Stimulated activated CD4-positive, alpha-beta T cell treated with anti-CD3 and anti-CD28 coated beads, Interleukin-4, amount 100 ng/mL, for 4 hours (primary cell): Measurements from ENCODE around the gene HMGB1.

Experiments
- DNase-seq, 2 experiments: peaks; one replicate each; pipeline ENCODE4 v3.0.0-alpha.2; 2020

The HMGB1 gene

DNA sequence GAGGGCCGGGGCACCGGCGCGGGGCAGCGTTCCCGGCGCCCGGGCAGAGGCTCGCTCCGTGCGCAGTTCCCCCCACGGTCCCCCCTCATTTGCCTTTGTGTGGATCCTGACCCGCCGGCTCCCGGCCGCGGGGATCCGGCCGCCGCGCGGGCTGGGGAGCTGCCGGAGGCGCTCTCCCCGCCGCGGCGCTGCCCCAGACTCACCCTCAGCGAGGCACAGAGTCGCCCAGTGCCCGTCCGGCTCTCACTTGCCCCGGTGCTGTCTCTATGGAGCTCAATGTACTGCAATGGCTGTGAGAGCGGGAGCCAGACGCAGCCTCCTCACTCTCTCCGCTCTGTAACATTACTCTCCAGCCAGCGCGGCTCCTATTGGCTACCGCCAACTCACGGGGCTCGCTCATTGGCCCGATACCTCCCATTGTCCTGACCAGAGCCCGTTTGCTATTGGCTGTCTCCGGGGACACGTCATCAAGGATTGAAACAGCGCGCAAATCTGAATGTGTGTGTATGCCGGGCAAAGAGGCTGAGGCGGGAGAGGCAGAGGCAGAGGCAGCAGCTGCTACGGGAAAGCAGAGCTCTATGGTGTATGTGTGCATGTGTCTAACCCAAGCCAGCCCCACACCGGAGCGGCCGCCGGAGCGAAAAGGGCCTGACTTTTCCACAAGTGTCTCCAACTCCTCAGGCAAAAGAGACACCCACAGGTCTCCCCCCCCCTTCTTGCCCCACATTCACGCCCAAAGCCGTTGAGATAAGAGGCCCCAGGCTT, at the start of gene HMGB1:
HMGB1 (minus strand) TSS at position 344 of the 765 bp plus-strand sequence. CDS start 2,256 bp downstream, outside the sequence.
- peak; percentile 88 to 97 for DNase-seq

DNA sequence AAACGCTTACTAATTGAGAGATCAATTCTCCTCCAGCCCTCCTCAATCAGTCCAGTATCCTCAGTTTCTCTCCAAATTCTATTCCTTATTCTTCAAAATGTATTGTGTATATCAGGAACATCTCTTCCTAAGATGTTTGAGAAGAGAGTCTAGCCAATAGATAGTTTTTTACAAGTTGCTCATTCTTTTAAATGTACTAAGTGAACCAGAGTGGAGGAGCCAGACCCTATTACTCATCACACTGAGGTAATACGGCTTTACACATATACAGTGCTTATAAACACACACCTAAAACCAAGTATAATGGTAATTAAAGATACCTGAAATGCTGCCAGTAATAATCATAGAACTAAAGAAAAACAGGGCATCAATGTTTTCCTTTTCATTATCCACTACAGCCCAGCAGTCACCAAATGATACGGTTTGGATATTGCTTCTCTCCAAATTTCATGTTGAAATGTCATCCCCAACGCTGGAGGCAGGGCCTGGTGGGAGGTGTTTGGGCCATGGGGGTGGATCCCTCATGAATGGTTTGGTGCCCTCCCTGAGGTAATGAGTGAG, 45.2 kb upstream of the HMGB1 start:
- DNase-seq: no peak

DNA sequence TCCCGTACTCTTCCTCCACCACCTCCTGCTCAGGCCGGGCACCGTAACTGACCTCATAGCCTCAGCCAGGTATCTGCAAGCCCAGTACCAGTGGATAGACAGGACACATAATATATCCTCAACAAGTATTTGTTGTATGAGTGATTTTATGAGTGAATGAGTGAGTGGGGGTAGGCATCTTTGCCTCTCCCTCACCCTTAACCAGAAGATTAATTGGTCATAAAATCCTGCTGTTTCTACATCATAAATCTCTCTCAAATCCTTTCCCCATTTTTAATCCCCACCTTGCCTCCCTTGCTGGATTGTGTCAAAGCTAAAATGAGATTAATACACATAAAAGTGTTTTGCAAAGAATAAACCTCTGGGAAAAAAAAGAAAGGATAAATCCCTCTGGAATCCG, 44.4 kb upstream of the HMGB1 start:
- no peak for DNase-seq

DNA sequence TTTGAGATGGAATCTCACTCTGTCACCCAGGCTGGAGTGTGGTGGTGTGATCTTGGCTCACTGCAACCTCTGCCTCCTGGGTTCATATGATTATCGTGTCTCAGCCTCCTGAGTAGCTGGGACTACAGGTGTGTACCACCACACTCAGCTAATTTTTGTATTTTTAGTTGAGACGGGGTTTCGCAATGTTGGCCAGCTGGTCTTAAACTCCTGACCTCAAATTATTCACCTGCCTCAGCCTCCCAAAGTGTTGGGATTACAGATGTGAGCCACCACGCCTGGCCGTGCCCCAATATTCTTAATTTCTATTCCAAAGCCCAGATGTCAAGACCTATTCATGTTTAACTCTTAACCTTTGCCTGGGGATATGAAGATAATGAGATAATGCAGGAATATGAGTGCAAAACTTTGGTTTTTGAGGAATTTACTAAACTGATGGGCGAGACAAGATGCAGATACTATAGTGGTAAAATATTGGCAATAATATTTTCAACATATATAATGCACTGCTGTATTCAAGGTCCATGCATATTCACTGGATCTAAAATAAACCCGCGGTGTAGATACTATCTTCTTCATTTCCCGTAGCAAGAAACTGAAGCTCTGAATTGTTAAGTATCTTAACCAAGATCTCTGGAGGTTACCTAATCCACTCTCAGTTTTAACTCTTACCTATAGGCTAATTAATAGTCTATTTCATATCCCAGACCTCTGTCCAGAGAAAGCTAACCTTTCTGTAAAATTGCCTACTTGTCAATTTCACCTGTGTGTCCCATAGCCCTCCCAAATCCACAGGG, 43.7 kb upstream of the HMGB1 start:
- DNase-seq: no peak

DNA sequence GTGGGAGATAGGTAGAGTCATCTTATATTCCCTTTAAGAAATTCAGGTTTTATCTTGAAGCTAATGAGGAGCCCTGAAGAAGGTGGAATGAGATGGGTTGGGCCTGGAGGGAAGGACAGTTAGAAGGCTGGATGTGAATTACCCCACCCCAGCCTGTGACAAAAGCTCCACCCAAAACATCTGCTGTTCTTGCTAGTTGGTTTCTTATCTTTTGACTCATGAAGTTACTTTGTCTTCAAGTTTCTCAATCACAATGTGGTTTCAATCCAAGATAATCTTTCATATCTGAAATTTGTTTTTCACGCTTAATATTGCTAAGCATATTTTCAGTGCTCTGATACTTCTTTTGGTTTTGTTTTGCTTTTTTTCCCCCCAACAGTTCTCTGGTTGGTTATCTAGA, 38.3 kb upstream of the HMGB1 start:
- DNase-seq: no peak

DNA sequence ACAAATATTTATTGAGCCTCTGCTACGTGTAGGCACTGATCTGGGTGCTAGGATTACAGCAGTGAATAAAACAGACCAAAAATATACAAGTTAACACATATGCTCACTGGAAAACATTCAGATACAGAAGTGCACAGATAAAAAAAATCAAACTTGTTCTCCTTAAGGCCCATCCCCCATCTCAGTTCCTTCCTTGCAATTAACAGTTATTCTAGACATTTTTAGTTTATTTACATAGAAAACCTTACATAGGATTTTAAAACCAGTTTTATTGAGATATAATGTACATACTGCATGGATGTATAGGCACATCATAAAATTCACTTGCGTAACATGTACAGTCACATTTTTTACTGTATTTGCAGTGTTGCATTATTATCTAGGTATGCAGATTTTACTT, 36.5 kb upstream of the HMGB1 start:
- DNase-seq: no peak

DNA sequence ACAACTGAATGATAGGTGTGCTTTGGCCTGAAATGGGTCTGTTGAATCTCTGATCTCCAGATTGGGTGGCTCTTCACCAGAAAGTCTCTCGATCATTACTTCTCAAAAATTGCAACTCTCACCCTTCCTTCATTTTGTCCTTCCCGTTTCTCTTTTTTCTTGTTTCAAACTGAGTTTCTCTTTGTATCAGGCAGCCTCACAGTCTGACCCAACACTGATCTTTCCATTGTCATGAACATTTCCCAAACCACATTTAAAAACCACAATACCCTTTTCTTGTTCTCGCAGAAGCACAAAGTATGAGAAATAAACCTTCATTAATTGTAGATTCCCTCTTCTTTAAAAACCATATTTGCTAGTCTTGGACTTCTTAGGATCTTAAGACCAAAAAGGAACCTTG, 33.6 kb upstream of the HMGB1 start:
- DNase-seq: no peak

DNA sequence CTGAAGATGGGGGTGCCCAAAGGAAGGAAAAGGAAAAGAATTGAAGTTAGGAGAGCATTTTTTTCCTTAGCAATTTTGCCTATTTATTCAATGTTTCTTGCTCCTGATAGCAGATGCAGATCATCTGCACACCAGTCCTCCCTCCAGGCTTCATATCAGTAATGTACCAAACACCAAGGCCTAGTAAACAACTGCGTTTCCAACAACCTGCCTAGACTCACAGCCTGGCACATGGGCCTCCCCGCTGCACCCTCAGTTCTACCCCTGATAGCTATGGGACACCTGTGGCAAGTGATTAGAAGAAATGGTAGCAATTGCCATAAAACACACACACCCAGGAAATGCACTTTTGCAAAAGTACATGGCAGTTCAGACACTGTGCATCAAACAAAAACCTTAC, 30.4 kb upstream of the HMGB1 start:
- no peak for DNase-seq

DNA sequence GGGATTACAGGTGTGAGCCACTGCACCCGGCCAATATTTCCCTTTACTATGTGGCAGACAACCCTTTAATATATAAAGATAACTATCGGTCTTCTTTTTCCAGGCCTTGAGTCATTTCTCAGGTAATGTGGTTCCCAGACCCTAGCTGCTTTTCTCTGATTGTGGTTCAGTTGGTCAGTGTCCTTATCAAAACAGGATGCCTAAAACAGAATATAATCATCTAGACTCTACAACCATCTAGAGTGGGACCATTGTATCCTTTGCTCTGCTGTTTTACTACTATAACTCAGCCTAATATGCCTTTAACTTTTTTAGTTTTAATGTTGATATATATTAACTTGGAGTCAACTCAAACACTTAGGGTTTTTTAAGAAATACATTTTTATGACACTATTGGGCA, 30.0 kb upstream of the HMGB1 start:
- DNase-seq: no peak

DNA sequence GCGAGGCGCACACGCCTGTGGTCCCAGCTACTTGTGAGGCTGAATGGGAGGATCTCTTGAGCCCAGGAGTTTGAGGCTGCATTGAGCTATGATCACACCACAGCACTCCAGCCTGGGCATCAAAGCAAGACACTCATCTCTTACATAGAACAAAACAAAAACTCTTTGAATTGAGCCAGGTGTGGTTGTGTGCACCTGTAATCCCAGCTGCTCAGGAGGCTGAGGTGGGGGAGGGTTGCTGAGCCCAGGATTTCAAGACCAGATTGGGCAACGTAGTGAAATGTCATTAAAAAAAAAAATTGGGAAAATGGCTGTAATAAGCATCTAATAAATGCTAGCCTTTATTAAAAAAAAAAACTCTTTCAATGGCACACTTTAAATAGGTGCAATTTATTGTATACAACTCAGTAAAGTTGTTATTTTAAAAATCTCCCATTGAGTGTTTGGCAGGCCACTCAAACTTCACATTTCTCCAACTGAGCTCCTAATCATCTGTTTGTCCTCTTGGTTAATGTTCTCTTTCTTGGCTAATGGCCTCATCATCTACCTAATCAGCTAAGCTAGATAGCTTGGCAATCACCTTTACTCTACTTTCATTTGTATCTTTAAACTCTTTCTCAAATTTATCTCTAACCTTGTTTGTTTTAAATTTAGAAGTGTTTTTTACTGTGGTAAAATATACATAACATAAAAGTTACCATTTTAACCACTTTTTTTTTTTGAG, 28.1 kb upstream of the HMGB1 start:
- DNase-seq: no peak

DNA sequence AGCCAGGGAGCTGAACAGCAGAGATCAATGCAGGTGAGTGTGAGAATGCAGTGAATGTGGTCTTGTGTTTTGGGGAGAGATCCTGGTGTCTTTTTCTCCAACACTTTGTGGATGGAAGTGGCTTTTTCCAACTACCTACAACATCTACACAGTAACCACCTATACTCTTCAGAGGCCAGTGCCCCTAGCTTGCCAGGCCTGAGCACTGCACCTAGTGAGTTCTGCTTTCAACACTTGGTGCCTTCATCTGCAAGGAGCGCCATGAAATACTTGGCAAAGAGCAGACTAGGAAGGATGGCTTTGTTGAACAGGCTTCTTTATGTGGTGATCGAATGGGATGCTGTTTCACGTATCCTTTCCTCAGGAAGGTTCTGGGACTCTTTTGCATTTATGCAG, 21.3 kb upstream of the HMGB1 start:
- DNase-seq: no peak

DNA sequence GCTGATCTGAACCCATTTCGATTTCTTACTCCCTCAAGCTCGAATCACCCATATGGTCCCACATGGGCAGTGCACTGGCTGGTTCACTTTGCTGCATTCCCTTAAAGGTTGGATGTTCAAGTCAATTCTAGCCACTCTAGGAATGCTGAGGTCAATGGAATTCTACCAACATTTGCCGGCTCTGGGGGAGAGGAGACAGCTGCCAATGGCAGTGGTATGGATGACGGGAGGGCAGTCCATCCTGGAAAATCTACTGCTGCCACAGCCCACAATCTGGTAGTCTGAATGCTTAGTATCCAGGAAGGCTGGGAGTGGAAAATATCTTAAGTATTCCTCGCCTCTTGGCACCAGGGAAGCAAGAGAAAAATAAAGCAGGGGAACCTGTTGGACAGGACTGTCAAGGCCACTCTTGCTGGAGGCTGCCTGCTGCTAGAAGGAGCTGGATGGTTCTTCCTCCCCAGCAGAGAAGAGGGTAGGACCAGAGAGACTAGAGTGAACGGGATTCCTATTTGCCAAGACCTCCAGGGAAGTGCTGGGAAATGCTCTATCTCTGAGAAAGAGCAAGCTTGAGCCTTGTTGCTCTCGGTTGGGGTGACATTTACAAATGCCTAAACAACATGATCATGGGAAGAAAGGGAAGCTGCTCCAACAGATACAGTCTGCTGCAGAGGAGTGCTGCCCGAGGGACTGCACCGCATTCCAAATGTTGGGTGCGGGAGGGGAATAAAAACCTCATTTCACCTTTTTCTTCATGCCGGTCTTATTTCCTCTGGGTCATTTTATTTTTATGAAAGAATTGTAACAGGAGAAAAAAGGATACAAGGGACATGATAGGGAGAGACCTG, 20.7 kb upstream of the HMGB1 start:
- no peak for DNase-seq

DNA sequence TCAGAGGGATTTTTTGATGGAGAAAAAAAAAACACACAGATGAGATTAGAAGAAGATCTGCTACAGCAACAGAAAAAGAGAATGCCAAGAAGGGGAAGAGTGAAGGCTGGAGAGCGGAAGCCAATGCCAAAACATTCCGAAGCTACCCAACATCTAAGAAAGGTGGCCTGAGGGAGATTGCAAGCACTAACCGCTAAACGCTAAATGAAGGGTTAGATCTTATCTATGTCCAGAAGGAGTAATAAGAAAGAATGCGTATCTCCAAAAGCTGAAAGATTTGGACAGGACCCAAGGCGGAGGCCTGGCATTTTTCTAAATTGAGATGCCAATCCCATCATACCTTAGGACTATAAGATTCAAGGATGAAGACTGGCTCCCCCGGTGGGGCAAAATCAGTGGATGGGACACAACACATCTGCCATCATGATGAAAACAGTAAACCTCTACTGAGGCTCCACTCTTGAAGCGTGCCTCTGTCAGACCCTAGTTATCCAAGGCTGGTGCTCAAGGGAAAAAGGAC, 15.6 kb upstream of the HMGB1 start:
- DNase-seq: no peak

DNA sequence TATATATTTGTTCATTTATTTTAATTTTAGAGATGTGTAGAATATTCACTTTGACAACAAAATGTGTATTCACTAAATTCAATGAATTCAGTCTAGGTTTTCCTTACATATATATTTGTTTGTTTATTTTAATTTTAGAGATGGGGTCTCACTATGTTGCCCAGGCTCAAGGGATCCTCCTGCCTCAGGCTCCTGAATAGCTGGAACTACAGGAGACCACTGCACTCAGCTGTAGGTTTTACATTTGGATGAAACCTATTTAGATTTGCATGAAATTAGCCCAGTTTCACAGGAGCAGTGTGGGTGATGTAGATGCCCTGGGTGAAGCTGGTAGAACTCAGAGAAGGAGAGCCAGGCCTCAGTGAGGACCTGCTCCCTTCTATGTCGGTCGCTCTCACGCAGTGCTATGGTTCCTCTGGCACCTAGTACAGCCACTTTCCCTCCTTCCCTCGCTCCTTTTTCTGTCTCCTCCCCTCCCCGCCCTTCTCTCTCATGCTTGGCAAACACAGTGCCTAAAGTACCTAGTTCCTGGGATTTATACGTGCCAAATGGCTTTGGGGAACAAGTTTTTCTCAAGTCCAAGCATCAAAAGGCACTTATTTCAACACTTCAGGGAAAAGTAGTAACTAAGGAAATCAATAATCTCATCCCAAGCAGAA, 14.7 kb upstream of the HMGB1 start:
- DNase-seq: no peak

DNA sequence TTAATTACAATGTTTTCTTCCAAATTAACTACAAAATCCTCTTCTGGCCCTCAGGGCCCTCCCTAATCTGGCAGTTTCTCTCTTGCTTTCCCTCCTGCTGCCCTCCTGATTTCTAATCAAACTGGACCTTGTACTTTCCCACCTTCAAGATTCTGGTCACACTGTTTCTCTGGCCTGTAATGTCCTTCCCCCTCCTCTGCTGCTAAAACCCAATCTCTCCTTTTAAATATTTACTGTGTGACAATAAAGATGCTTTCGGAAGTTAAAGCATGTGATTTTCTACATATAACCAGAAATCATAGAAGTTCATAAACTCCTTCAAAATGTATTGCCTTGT, 14.1 kb upstream of the HMGB1 start:
- no peak for DNase-seq

DNA sequence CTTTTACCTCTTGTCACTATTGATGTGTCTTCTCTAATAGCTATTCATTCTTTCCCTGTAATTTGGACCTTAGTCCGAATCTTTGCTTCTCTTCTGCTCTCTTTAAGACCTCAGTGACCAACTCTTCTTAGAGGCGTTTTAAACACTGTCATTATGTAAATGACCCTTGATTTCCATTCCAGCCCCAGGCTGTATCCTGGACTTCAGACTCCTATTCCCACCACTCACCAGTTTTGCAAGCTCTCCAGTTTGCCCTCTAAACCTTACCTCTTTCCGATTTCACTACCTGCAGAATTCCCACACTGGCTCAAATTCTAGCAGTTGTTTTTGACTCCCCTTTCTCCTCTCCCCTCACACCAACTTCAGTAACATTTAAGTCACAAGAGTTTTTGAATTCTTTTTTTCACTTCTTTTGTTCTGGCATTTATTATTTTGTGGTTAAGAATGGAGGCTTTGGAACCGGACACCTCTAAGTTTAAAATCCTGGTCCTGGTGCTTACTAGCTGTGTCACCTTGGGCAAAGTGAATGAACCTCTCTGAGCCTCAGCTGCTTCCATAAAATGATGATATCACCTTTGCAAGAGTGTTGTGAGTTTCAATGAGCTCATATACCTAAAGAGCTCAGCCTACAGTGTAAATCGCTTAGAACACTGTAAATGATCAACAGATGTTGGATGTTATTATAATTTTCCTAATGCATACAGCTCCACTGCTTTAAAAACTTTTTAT, 13.6 kb upstream of the HMGB1 start:
- DNase-seq: no peak

DNA sequence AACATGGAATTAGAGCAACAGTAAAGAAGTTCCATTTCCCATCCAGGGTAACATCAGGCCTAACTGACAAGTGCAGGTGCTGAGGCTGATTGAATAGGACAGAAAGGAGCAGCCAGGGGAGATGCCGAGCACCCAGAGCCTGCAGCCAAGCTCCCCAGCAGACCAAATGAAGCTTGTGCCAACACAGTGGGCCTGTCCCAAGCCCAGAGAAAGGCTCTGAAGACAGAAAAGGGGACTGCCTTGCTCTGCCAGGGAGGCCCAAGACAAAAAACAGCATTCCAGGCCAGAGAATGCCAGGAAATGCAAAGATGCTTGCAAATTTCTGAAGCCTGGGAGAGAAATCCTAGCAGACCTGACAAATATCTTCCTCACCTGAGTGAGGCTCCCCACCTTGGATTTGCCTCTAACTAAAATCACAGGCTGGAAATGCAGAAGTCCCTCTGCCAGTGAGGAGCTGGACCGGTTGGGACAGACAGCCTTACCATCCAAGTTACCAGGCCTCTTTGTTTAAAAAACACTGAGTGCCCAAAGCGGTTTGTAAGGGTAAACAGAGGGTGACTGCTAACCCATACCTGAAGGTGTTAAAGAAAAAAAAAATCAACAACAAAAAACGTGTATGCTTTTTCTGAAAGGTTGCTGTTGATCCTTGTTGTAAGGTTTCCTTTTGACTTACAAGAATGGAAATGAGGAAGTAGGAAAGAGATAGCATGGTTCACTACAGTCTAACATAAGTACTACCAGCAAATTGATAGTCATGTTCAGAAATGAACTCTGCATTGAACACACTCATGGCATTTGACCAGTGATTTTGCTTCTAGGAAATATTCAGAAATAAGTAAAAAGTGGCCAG, 11.8 kb upstream of the HMGB1 start:
- DNase-seq: no peak

DNA sequence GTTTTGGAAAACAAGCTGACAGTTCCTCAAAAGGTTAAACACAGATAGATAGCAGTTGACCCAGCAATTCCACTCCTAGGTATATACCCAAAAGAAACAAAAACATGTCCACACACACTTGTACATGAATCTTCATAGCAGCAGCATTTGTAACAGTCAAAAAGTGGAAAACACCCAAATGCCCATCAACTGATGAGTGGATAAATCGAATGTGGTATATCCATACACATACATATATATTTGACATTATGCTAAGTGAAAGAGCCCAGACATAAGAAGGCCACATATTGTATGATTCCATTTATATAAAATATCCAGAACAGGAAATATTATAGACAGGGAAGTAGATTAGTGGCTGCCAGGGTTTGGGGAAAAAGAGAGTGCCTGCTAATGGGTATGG, 7.9 kb upstream of the HMGB1 start:
- no peak for DNase-seq

DNA sequence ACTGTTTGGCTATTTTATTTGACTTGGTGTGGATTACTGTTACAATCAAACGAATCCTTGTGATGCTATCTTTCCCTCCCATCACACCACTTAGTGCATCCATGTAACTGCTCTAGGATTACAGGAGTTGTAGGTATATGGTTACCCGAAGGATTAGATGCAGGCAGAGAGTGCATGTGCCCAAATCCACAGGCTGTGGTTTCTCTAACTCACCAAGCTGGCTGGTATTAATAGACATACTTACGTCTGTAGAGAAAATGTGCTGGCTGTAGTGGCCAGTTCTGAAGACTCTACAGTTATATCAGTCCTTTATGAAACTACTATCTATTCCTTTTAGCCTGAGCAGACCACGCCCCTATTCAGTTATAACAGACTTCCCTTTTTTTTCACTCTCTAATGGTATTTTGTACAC, 1.1 kb upstream of the HMGB1 start:
- DNase-seq: no peak

DNA sequence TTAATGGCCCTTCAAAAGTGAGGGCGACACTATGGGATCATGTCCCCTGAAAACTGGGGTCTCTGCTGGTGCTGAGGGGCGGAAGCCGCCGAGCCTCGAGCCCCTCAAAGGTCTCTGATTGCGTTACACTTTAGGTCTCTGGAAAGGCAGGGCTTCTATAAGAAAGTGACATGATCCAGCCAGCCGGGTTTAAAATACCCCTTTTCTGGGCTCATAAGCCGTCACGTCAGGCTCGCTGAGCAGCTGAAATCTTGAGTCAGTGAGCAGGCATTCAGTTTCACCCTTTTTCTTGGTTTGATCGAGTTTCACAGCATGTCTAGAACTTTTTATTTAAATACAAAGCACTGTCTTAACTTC, 600 bp upstream of the HMGB1 start:
- no peak for DNase-seq

DNA sequence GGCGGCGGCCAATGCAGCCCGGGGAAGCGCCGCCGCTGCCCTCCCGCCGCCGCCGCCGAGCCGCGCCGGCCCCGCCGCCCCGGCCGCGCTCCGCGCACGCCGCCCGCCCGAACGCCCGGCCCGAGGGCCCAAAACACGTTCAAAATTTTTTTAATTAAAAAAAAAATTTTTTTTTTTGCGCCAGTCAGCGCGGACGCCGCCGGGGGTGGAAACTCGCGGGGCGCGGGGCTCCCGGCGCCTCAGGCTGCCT, 468 bp downstream of the HMGB1 start:
- no peak for DNase-seq
